Loucy (cell line): ENCODE data around the gene NXPH2.

Source experiments
- H2AFZ ChIP-seq: fragments of 200-600 bp; sonication (generic); 2 replicates; pipeline ENCODE4 v1.6.0; 2016; ENCODE audit warnings: antibody characterized with exemption, mild to moderate bottlenecking, low read length, moderate library complexity
- H3F3A ChIP-seq: fragments of 200-600 bp; 2 replicates; pipeline ENCODE4 v1.6.0; 2016; ENCODE audit warnings: antibody characterized with exemption, low read depth, mild to moderate bottlenecking
- H3K27me3 ChIP-seq: fragments of 200-600 bp; sonication (generic); 2 replicates; pipeline ENCODE4 v1.6.1; 2014; ENCODE audit warnings: low read length, mild to moderate bottlenecking; ENCODE audit not compliant: insufficient read depth, poor library complexity, severe bottlenecking
- H3K36me3 ChIP-seq: fragments of 200-600 bp; sonication (generic); 2 replicates; pipeline ENCODE4 v1.6.1; 2016; ENCODE audit warnings: low read length; ENCODE audit not compliant: insufficient read depth
- H3K4me1 ChIP-seq: fragments of 200-600 bp; sonication (generic); 2 replicates; pipeline ENCODE4 v1.5.1; 2014; ENCODE audit warnings: low read length, mild to moderate bottlenecking; ENCODE audit not compliant: insufficient read depth, poor library complexity, severe bottlenecking
- H3K4me2 ChIP-seq: fragments of 200-600 bp; sonication (generic); 2 replicates; pipeline ENCODE4 v1.6.0; 2014; ENCODE audit warnings: antibody characterized with exemption, low read length, low read depth, mild to moderate bottlenecking; ENCODE audit not compliant: poor library complexity, severe bottlenecking
- H3K4me3 ChIP-seq: fragments of 200-600 bp; sonication (generic); 2 replicates; pipeline ENCODE4 v1.5.1; 2014; ENCODE audit warnings: low read length, mild to moderate bottlenecking, mixed read lengths; ENCODE audit not compliant: poor library complexity, severe bottlenecking
- H3K79me2 ChIP-seq: fragments of 200-600 bp; sonication (generic); 2 replicates; pipeline ENCODE4 v1.6.1; 2014; ENCODE audit warnings: low read length; ENCODE audit not compliant: insufficient read depth
- H3K9ac ChIP-seq: fragments of 200-600 bp; sonication (generic); 2 replicates; pipeline ENCODE4 v1.6.0; 2014; ENCODE audit warnings: mild to moderate bottlenecking, low read depth, low read length, moderate library complexity; ENCODE audit not compliant: poor library complexity, severe bottlenecking
- H3K9me2 ChIP-seq: fragments of 200-600 bp; sonication (generic); replicated peaks from 2 replicates; pipeline ENCODE4 v1.6.1; 2016; ENCODE audit warnings: low read depth, low read length, mixed read lengths
- H3K9me3 ChIP-seq: fragments of 200-600 bp; sonication (generic); 2 replicates; pipeline ENCODE4 v1.6.1; 2014; ENCODE audit warnings: mild to moderate bottlenecking, antibody characterized with exemption, low read length, low read depth; ENCODE audit not compliant: insufficient read depth
- H4K20me1 ChIP-seq: fragments of 200-600 bp; sonication (generic); 2 replicates; pipeline ENCODE4 v1.6.0; 2014; ENCODE audit warnings: antibody characterized with exemption, low read length, mild to moderate bottlenecking; ENCODE audit not compliant: insufficient read depth, poor library complexity, severe bottlenecking
- EZH2phosphoT487 ChIP-seq: fragments of 200-600 bp; IDR thresholded peaks from 2 replicates; pipeline ENCODE4 v1.6.1; 2018; ENCODE audit warnings: antibody characterized with exemption, mild to moderate bottlenecking, moderate library complexity, borderline replicate concordance
- TF ChIP-seq, protein P1 (sequence below): fragments of 200-600 bp; sonication (generic); conservative IDR thresholded peaks from 2 replicates; pipeline ENCODE4 v1.5.1; 2014; ENCODE audit warnings: mild to moderate bottlenecking, antibody characterized with exemption, low read length

NXPH2 gene

DNA sequence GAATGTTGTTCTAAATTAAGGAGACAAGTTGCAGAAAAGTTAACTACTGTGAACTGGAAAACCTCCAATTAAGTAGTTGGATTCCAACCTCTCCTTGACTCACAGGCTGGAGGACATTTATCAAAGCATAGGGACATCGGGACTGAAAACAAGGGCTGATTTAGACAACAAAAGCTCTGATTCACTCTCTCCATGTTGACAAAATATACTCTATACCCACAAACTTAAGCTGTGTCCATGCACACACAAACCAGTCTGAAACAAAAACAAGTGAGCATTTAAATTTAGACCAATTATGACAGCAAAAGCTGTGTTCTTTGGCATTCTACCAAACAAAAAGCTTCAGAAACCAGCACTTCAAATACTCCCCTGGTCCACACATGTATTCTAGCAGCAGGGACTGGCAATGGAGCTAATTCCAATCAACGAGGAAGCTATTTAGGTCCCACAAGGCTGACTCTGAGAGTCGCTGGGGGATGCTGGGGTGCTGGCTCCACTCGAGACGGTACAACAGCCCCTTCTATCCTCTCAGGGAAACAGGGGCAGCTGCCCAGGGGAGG lies 71.4 kb downstream of the NXPH2 start:
- TF ChIP-seq, protein P1, sequence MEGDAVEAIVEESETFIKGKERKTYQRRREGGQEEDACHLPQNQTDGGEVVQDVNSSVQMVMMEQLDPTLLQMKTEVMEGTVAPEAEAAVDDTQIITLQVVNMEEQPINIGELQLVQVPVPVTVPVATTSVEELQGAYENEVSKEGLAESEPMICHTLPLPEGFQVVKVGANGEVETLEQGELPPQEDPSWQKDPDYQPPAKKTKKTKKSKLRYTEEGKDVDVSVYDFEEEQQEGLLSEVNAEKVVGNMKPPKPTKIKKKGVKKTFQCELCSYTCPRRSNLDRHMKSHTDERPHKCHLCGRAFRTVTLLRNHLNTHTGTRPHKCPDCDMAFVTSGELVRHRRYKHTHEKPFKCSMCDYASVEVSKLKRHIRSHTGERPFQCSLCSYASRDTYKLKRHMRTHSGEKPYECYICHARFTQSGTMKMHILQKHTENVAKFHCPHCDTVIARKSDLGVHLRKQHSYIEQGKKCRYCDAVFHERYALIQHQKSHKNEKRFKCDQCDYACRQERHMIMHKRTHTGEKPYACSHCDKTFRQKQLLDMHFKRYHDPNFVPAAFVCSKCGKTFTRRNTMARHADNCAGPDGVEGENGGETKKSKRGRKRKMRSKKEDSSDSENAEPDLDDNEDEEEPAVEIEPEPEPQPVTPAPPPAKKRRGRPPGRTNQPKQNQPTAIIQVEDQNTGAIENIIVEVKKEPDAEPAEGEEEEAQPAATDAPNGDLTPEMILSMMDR, result no peak
- TF ChIP-seq EZH2phosphoT487, result no peak
- no peaks in the 10 kb centered on the region for H3K27me3 ChIP-seq
- H3K4me2 ChIP-seq, result no peak overlapping the region
- H3K36me3 ChIP-seq, result no peaks in the 10 kb centered on the region
- no peaks in the 10 kb centered on the region for H3K9me2 ChIP-seq
- H3F3A ChIP-seq, result no peaks in the 10 kb centered on the region
- no peaks in the 10 kb centered on the region for H3K4me1 ChIP-seq
- no peaks in the 10 kb centered on the region for H3K9me3 ChIP-seq
- no peak overlapping the region for H2AFZ ChIP-seq
- H3K9ac ChIP-seq, result no peak overlapping the region
- H3K4me3 ChIP-seq, result no peak overlapping the region
- H4K20me1 ChIP-seq, result no peaks in the 10 kb centered on the region
- no peaks in the 10 kb centered on the region for H3K79me2 ChIP-seq

DNA sequence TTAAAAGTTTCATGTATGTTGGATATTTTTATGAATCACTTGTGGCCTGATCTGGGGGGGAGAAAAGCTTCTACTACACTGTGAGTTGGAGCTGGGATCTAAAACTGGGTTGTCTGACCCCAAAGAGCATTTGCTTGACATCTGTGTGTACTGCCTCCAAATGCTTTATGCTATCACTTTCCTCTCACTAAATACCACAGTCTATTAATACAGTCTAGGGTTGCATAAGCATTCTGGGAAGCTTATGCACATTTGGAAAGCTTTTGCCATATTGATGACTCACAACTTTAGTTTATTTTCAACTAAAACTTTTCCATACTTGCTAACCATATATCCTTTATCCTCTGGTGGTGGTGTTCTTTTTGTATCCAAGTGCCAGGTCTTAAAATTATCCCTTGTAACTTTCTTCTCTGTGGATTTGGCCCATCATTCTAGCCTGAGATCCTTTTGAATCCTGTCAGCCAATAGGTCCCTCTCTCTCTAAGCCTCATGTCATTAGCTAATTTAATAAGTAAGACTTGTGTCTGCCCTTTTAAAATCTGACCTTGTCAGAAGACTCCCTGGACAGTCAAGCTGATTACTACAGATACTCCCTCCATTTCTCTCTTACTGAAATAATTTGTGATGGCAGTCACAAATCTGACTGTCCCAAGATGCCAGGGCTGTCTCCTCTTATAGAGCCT lies 72.7 kb downstream of the NXPH2 start:
- Histone ChIP-seq H3K9me3 (no peaks in the 10 kb centered on the region), H4K20me1 (no peaks in the 10 kb centered on the region), H3K9me2 (no peaks in the 10 kb centered on the region), H3K4me1 (no peaks in the 10 kb centered on the region), H3K9ac (no peak overlapping the region), H2AFZ (no peak overlapping the region), H3K36me3 (no peaks in the 10 kb centered on the region), H3K27me3 (no peaks in the 10 kb centered on the region), H3K4me3 (no peak overlapping the region), H3F3A (no peaks in the 10 kb centered on the region), H3K4me2 (no peak overlapping the region), H3K79me2 (no peaks in the 10 kb centered on the region)
- TF ChIP-seq, protein P1, result no peak
- TF ChIP-seq EZH2phosphoT487, result no peak

DNA sequence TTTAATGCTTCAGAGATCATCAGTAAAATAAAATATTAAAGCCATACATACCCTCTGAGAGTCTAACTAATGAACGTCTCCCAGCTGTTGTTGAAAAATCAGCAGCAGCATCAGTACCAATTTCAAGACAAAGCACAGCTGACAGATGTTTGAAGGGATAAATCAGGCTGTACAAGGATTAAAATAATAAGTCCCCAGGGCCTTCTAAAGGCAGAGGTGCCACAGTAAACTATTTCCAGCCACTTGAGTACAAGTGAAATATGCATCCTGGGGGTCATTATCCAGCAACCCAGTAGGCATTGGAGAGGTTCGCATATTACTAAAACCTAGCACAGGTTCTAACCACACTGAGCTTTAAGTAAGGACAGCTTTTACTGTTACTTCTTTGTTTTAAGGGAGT lies 76.9 kb downstream of the NXPH2 start:
- H3K4me1 ChIP-seq, result no peaks in the 10 kb centered on the region
- H3K4me3 ChIP-seq, result no peak overlapping the region
- no peak for TF ChIP-seq EZH2phosphoT487
- TF ChIP-seq, protein P1, result no peak
- no peaks in the 10 kb centered on the region for H3K9me2 ChIP-seq
- H4K20me1 ChIP-seq, result no peaks in the 10 kb centered on the region
- H3K36me3 ChIP-seq, result no peaks in the 10 kb centered on the region
- no peaks in the 10 kb centered on the region for H3K79me2 ChIP-seq
- H2AFZ ChIP-seq, result no peak overlapping the region
- H3K4me2 ChIP-seq, result no peak overlapping the region
- H3F3A ChIP-seq, result no peaks in the 10 kb centered on the region
- no peak overlapping the region for H3K9ac ChIP-seq
- no peaks in the 10 kb centered on the region for H3K9me3 ChIP-seq
- H3K27me3 ChIP-seq, result no peaks in the 10 kb centered on the region
